Heart right ventricle (tissue), 16 donors: ENCODE results near the gene GRAP2. TPM values are rescaled to one million over a fixed set of nuclear protein-coding genes. Genes with fewer than 3 reads are reported as not detected.

ENCODE experiments used
- ATAC-seq, 8 donors: fragments of 200-7000 bp; cut with Tn5 transposase; one replicate each; pipeline ENCODE4 v1.9.1; 2020; ENCODE audit warnings: mild to moderate bottlenecking in 8 of 8, moderate library complexity in 8 of 8, moderate number of reproducible peaks in 1 of 8
- DNase-seq, 2 donors: peaks; one replicate each; pipeline ENCODE4 v3.0.0-alpha.2; 2020
- H3K27ac ChIP-seq, 10 donors: fragments of 200-600 bp; sonication (generic) in 2 of 10; one replicate each; pipeline versions ENCODE4 v1.5.0 to v1.8.0; 2020 to 2022; ENCODE audit warnings: mild to moderate bottlenecking in 3 of 10
- H3K27me3 ChIP-seq, 7 donors: fragments of 200-600 bp; one replicate each; pipeline ENCODE4 v1.8.0; 2021 to 2022; ENCODE audit warnings: mild to moderate bottlenecking in 2 of 7
- H3K36me3 ChIP-seq, 9 donors: fragments of 200-600 bp; sonication (generic) in 1 of 9; one replicate each; pipeline versions ENCODE4 v1.5.0 to v1.8.0; 2020 to 2022; ENCODE audit warnings: mild to moderate bottlenecking in 2 of 9
- H3K4me1 ChIP-seq, 9 donors: fragments of 200-600 bp; sonication (generic) in 1 of 9; one replicate each; pipeline versions ENCODE4 v1.5.0 to v1.8.0; 2020 to 2022; ENCODE audit warnings: mild to moderate bottlenecking in 4 of 9
- H3K4me3 ChIP-seq, 10 donors: fragments of 200-600 bp; sonication (generic) in 2 of 10; one replicate each; pipeline versions ENCODE4 v1.5.0 to v1.8.0; 2020 to 2022; ENCODE audit warnings: mild to moderate bottlenecking in 7 of 10, moderate library complexity in 2 of 10
- H3K9me3 ChIP-seq, 11 donors: fragments of 200-600 bp in 10 of 11; sonication (generic) in 2 of 11; one replicate each; pipeline versions ENCODE4 v1.5.0 to v1.8.0; 2013 to 2022; ENCODE audit warnings: mild to moderate bottlenecking in 2 of 11, control low read depth in 1 of 11, moderate library complexity in 1 of 11
- CTCF ChIP-seq, 9 donors: fragments of 200-600 bp; sonication (generic) in 2 of 9; IDR thresholded peaks; one replicate each; pipeline versions ENCODE4 v1.5.0 to v1.8.0; 2021 to 2022; ENCODE audit warnings: antibody characterized with exemption in 9 of 9, mild to moderate bottlenecking in 5 of 9, moderate library complexity in 1 of 9
- WGBS, 2 donors: extraction: QIAGEN DNeasy Blood & Tissue Kit; methylation state at CpG; one replicate each; pipeline ENCODE4 v1.1.7; 2013; ENCODE audit warnings: inconsistent platforms in 1 of 2; 5-methylcytosine and 5-hydroxymethylcytosine counted together
- intact Hi-C, 10 donors: fragments of 100-400 bp; cut with DNase I; formaldehyde crosslinking; loops; one replicate each; pipeline versions ENCODE4 v1.11.1 to v1.14.2; 2022
- polyA plus RNA-seq, 2 donors: library from polyadenylated mRNA; stranded (reverse); fragments of 200-250 nt; gene quantifications; one replicate each; pipeline ENCODE4 v1.2.3, GENCODE V29; 2013
- total RNA-seq, 10 donors: library from RNA; stranded (reverse); fragmentation: NEBNext Ultra II Directional in 3 of 10; extraction: Animal tissue kit (Norgen Biotek cat#: 25700) in 3 of 10; gene quantifications; one replicate each; pipeline versions ENCODE4 v1.2.1 to v1.2.4, GENCODE V29; 2021 to 2023
- donor health status: Arrhythmogenic right ventricular cardiomyopathy.
- donor health status: ischemic (EF 13 %, LVEDD 7.1; RV severe dilation, severe dysfunction).
- donor health status: healthy with polysubstance abuse.
- donor health status: DM: no; HTN: yes; CAD: no.
- donor health status: DM: no; HTN: no; CAD: no.
- donor health status: ischemic (EF 25% LVEDD 6.9; RV normal size, moderate dysfunction).
- donor health status: ischemic (EF 25% LVEDD 5.7; RV mildly dilated, moderate dysfunction).
- donor health status: healthy.
- donor health status: DM: yes; HTN: yes; CAD: no.
- donor health status: Ischemic cardiomyopathy.
- donor health status: ischemic (EF 35%, LVEDD 5.7; RV mildly dilated, moderate dysfunction).
- donor health status: nonischemic (EF 11% LVEDD 7.7; RV severe dilation, severe dysfunction).
- donor health status: DM: yes; HTN: yes; CAD: no.
- donor health status: PGD.
- donor health status: ischemic (EF 29% LVEDD 5.4; RV normal size, mild dysfunction).
- donor health status: nonischemic (EF 23%, LVEDD 6.1; RV moderate dilation, normal function).

The GRAP2 gene
- total and polyA plus RNA-seq, 12 donors = 0.19 to 5.6 (median 0.60) TPM

DNA sequence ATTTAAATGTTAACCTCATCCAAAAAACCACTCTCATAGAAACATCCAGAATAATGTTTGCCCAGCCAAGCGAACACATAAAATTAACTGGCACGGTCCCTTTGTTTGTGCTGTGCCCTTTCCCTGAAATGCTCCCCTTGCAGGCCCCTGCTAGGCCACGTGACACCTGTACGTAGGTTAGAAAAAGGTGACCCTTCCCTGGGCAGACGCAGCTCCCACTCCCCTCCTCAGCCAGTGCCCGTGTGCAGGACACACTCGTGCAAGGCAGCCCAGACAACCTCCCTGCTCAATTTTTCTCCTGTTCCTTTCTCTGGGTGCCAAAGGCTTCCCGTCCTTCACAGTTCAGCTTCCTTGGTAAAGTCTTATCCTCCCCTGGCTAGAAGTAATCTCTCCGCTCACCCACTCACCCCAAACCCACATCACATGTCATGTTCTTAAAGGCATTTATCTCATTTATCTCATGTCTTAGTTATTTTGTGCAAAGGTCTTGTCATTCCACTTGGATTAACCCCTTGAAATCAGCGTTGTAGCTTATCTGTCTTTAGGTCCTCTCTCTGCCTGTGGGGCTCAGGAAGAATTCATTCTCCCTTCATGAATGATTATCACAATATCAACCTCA is 114.6 kb downstream of the GRAP2 start:
- Histone ChIP-seq H3K4me1 (no peaks in the 10 kb centered on the region), H3K9me3 (no peaks in the 10 kb centered on the region), H3K27me3 (peaks cover 0 to 42% (median 18%) of the 10 kb centered on the region in 7 donors), H3K36me3 (no peaks in the 10 kb centered on the region), H3K4me3 (no peak overlapping the region), H3K27ac (no peak overlapping the region)
- ATAC-seq (no peak), DNase-seq (no peak)
- TF ChIP-seq CTCF (IDR thresholded peaks at IDR 0.05) = no peak
- intact Hi-C loops = loop anchor here in 1 of 10 donors (10.0 kb wide), 1 partner anchor 71 kb away; no protein-coding TSS in a partner anchor
- WGBS, 2 donors = 75 to 76% methylated on average over 10 of the region's 10 CpGs

- no peaks in the 10 kb centered on the region for H3K9me3 ChIP-seq
- no peak for ATAC-seq
- no peaks in the 10 kb centered on the region for H3K36me3 ChIP-seq
- H3K27me3 ChIP-seq = peaks cover 0 to 17% (median 0%) of the 10 kb centered on the region in 7 donors
- H3K27ac ChIP-seq = no peak overlapping the region
- H3K4me1 ChIP-seq = no peaks in the 10 kb centered on the region
- DNase-seq = no peak
- no peak for TF ChIP-seq CTCF (IDR thresholded peaks at IDR 0.05)
- H3K4me3 ChIP-seq = no peak overlapping the region
- WGBS, 2 donors = 94 to 95% methylated on average over 6 of the region's 6 CpGs
- intact Hi-C loops = loop anchor here in 1 of 10 donors (10.0 kb wide), 1 partner anchor 73 kb away; no protein-coding TSS in a partner anchor
These were observed 117.2 kb downstream of the GRAP2 start for GRCh38 chr22:40018051-40018450.

DNA sequence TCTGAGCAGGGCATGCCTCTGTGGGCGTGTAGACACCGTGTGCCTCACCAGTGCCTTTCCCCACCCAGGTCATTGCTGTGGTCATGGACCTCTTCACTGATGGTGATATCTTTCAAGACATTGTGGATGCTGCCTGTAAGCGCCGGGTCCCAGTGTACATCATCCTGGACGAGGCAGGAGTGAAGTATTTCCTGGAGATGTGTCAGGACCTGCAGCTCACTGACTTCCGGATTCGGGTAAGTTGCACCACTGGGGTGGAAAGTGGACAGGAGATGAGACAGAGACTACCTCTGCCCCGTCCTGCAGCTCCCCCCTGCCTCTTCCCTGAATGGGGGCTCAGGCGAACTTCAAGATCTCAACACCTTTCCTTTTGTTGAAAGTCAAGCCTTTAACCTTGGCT is 118.2 kb downstream of the GRAP2 start:
- Histone ChIP-seq H3K4me3 (no peak overlapping the region), H3K27me3 (peaks cover 0 to 20% (median 0%) of the 10 kb centered on the region in 7 donors)
- 89 to 90% methylated on average over 9 of the region's 9 CpGs for WGBS, 2 donors

DNA sequence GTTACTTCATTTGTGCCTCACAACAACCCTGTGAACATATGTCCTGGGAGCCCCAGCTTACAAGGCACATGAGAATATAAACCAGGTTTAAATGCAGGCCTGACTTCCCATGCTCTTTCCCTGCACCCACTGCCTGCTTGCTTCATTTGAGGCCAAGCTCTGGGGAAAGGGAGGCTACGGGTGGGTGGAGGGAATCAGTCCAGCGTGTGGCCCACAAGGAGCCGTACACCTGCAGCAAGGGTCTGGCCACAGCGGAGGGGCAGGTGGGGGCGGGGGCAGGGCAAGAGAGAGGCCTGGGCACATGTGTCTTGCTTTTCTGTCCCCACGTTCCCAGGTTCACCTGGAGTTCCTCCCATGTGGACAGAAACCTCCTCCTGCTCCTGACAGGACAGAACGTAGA is 120.1 kb downstream of the GRAP2 start:
- Histone ChIP-seq H3K27ac (no peak overlapping the region), H3K36me3 (no peaks in the 10 kb centered on the region), H3K4me1 (peaks cover 0 to 8% (median 6%) of the 10 kb centered on the region in 9 donors), H3K9me3 (no peaks in the 10 kb centered on the region), H3K4me3 (no peak overlapping the region), H3K27me3 (peaks cover 0 to 17% (median 0%) of the 10 kb centered on the region in 7 donors)
- no peak for ATAC-seq
- no peak for DNase-seq
- intact Hi-C loops = loop anchor here in 8 of 10 donors (5.0 to 10.0 kb wide), 9 partner anchors 79 to 489 kb away; partner anchors contain the start of gene RPS19BP1 (in 1 of the 8)
- 83 to 89% methylated on average over 7 of the region's 7 CpGs for WGBS, 2 donors
- TF ChIP-seq CTCF (IDR thresholded peaks at IDR 0.05) = no peak

More for the DNA sequence above, 118.2 kb downstream of the GRAP2 start:
- ATAC-seq (no peak), DNase-seq (no peak)
- H3K4me1 ChIP-seq = no peaks in the 10 kb centered on the region
- H3K9me3 ChIP-seq = no peaks in the 10 kb centered on the region
- intact Hi-C loops = loop anchor here in 1 of 10 donors (10.0 kb wide), 1 partner anchor 74 kb away; no protein-coding TSS in a partner anchor
- no peaks in the 10 kb centered on the region for H3K36me3 ChIP-seq
- H3K27ac ChIP-seq = no peak overlapping the region
- TF ChIP-seq CTCF (IDR thresholded peaks at IDR 0.05) = no peak
